Breast epithelium (tissue), 3 donors: ENCODE measurements around the gene AFG1L.

ENCODE experiments used
- CTCF ChIP-seq, 3 donors: fragments of 450-650 bp; IDR thresholded peaks; one replicate each; pipeline ENCODE4 v1.5.1; 2016 to 2017; ENCODE audit warnings: antibody characterized with exemption in 3 of 3, mild to moderate bottlenecking in 3 of 3, moderate library complexity in 3 of 3
- POLR2A ChIP-seq: fragments of 450-650 bp; IDR thresholded peaks from one replicate; pipeline ENCODE4 v1.6.1; 2016; ENCODE audit warnings: antibody characterized with exemption, mild to moderate bottlenecking, moderate library complexity
- POLR2AphosphoS5 ChIP-seq, 3 donors: sonication (generic); formaldehyde crosslinking; IDR thresholded peaks; one replicate each; pipeline ENCODE4 v1.6.1; 2017; ENCODE audit warnings: antibody characterized with exemption in 3 of 3

- no peak for TF ChIP-seq POLR2A
- no peak for TF ChIP-seq CTCF (IDR thresholded peaks at IDR 0.05)
- TF ChIP-seq POLR2AphosphoS5 (IDR thresholded peaks at IDR 0.05): no peak
Measured at GRCh38 chr6:108535114-108535742, 240.4 kb downstream of the AFG1L start.
